AG08395 (cell line): ENCODE data around the gene DVL1.
A peak's percentile ranks its signal among the peaks of the same experiment; 100 is the strongest.
"Not testable (repeated sequence)": the region's sequence is repeated elsewhere in the genome, so short reads cannot be mapped to it uniquely, and the experiment has no call there.

Experiments used
- DNase-seq: peaks from one replicate; pipeline ENCODE4 v3.0.0; 2012; ENCODE audit warnings: mixed read lengths, low spot score

The DVL1 gene

DNA sequence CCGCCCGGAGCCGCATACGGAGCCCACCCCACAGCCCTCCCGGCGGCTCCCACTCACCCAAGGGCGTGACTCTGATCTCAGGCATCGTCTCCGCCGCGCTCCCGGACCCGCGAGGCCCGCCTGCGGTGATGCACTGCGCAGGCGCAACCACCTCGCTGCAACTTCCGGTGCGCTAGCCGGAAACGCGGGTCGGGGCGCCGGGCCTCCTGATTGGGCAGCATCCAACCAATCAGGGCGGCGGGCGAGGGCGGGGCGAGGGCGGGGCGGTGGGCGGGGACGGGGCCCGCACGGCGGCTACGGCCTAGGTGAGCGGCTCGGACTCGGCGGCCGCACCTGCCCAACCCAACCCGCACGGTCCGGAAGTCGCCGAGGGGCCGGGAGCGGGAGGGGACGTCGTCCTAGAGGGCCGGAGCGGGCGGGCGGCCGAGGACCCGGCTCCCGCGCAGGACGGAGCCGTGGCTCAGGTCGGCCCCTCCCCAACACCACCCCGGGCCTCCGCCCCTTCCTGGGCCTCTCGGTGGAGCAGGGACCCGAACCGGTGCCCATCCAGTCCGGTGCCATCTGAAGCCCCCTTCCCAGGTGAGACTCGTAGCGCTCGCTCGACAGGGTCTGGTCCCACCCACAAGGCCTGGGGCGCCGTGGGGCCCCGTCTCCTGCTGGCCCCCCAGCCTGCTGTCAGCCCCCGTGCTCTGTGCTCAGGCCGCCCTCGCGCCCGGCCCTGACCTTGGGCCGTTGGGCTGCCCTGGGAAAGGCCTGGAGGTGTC, 24.5 kb downstream of the DVL1 start, which contains the start of the genes CPTP and INTS11:
Gene CPTP (plus strand): TSS at position 279 of the 764 bp plus-strand sequence. CDS start 2,109 bp downstream, outside the sequence.
Gene INTS11 (minus strand): TSS at position 137 of the 764 bp plus-strand sequence. CDS start 52 bp downstream, at position 85.
- DNase-seq: peak; percentile 99

DNA sequence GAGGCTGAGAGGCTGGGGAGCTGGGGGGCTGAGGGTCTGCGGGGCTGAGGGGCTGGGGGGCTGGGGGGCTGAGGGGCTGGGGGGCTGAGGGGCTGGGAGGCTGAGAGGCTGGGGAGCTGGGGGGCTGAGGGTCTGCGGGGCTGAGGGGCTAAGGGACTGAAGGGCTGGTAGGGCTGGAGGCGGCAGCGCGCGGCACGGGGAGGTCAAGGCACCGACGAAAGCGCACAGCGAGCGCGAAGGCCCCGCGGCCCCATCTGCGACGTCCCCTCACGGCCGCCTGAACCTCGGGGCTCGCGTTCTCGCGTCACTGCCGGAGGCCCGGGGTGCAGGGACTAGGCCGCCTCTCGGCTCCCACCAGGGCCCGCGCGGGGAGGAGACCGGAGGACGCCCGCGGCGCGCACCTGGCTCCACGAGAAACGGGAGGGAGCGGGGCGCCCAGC, 25.1 kb downstream of the DVL1 start:
- no peak for DNase-seq

DNA sequence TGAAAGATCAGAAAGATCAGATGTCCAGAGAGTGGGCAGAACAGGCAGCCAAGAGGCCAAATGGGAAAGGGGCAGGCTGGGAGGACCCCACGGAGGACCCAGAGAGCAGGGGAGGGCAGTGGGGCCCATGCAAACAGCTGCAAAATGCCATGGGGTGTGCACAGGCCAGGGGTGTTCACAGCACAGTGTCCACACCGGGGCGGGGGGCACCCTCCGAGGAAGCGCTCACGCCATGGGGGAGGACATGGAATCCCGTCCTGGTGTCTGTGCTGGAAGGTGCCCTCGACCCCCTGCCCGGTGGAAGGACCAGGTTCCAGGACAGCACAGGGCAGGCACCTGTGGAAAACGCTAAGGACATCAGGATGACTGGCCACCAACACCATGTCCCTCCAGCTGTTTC, 26.3 kb downstream of the DVL1 start:
- DNase-seq: no peak

DNA sequence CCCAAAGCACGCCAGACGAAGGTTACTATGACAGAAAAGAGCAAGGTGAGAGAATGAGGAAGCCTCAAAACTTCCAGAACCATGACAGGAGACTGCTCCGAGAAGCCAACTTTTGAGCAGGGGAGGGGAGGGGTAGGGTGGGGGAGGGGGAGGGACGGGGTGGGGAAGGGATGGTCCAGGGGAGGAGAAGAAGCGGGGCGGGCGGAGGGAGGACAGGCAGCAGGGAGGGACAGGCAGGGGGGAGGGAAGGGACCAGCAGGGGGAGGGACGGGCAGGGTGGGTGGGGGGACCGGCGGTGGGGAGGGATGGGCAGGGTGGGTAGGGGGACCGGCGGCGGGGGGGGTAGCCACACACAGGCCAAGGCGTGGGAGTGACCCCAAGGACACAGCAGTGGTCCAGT, 26.8 kb downstream of the DVL1 start:
- DNase-seq: no peak

DNA sequence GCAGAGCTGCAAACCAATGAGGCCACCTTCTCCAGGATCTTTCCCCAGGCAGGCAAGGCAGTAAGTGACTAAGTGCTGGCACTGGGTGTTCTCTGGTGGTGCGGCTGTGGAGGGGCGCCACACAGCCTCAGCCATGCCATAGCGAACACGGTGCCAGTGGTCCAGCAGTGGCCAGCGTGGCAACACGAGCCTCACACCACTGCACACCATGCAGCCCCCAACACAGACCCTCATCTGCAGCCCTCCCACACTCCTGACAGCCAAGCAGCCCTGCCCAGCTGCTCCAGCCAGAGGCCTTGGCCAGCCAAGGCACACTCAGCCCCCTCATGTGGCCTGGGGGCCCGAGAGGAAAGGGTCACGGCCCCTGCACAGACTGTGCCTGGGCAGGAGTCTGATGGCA, 27.7 kb downstream of the DVL1 start:
- DNase-seq: no peak

DNA sequence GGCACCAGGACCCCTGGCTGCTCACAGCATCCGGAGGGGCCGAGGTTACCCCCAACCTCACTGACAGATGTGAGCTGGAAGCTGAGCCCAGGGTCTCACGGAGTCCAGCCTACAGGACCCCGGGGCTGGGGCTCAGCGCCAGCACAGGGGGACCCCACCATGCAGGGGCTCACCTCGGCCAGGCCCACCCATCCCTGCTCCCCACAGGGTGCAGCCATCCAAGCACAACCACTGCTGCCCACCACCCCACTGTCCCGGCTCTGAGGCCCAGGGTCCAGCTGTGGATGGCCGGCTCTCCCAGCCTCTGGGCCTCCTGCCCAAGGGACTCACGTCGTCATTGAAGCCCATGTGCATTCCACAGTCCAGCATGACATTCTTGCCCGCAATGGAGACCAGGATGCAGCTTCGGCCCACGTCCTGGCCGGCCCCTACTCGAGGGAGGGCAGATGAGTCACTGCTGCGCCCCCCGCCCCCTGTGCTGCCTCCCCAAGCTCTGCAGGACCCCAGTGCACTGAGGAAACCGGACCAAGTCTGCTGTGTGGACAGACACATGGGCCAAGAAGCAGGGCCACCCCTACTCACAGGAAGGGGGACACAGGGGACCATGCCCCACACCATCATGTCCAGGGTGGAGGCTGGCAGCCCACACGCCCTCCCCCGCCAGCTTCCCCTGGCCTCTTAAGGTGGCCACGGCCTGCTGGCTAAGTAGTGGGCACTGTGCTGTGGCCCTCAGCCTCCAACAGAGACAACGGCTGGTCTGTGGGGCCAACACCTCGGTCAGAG, 28.4 kb downstream of the DVL1 start:
- no peak for DNase-seq

DNA sequence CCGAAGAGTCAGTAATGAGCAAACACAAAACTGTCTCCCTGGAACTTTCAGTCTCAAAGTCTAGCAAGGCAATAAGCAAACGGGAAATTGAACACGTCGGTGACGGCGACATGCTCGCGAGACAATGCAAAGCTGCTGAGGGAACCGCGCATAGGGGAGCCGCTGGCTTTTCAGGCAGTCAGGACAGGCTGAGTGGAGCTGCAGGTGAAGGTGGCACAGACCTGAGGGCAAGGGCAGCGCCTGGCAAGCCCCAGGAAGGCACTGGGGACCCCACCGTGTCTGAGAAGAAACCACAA, 29.6 kb downstream of the DVL1 start:
- DNase-seq: no peak

DNA sequence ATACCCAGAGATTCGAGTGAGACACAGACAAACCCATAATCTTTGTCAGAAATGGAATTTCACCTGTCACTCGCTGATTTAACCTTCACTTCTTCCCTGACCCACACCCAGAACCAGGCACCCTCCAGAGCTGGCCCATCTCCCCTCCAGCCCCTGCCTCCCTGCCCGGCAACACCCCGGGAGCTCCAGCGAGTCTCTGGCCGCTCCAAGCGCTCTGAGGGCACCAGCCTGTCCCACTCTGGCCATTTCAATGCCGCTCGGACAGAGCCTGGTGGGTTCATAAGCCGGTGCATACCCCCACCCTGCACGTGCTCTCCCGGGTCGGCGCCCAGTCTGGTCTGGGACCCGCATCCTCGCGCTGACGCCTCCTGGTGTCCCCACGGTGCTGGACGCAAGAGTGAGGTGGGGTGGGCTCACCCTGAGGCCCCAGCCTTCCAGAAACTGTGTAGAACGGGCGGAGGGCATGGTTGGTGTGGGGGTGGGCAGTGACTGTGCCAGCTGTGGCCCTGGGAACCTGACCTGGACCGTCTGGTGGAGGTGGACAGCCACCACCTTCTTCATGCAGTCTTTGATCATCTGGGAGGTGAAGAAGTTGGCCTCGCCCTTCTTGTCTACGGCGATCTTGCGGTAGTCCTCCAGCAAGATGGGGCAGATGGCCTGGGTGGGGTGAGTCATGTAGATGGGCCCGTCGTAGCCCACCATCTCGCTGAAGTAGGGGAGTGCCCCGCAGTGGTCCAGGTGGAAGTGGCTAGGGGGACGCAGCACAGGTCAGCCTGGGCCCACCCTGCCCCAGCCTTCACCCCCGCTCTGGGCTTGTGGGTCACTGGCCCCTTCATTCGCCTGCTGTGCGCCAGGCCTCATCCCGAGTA, 30.2 kb downstream of the DVL1 start:
- no peak for DNase-seq

DNA sequence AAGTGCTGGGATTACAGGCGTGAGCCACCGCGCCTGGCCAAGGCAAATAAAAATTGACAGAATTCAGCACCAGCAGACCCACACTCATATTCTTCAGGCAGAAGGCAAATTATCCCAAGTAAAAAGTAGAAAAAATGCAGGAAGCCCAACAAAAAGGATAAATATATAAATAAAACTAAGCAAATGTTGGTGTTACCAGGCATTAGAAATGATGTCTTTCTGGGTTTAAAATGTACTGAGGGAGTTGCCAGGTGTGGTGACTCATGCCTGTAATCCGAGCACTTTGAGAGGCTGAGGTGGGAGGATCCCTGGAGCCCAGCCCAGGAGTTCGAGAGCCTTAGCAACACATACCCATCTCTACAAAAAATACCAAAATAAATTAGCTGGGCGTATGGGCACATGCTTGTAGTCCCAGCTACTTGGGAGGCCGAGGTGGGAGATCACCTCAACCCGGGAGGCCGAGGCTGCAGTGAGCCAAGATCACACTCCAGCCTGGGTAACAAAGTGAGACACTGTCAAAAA, 31.0 kb downstream of the DVL1 start:
- DNase-seq: peak; percentile 75

DNA sequence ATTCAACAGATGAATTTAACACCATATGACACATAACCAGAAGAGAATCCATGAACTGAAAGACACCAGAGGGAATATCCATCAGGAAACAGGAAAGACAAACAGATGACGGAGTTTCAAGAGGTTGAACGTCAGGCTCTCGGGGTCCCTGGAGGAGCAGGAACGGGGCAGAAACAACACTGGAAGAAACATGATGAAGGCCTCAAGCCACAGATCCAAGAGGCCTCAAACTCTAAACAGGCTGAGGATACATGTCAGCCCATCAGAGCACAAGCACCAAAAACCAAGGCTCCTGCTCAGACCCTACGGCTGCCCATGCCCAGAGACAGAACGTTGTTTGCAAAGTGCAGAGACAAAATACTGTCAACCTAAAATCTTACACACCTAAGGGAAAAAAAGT, 31.8 kb downstream of the DVL1 start:
- DNase-seq: no peak

DNA sequence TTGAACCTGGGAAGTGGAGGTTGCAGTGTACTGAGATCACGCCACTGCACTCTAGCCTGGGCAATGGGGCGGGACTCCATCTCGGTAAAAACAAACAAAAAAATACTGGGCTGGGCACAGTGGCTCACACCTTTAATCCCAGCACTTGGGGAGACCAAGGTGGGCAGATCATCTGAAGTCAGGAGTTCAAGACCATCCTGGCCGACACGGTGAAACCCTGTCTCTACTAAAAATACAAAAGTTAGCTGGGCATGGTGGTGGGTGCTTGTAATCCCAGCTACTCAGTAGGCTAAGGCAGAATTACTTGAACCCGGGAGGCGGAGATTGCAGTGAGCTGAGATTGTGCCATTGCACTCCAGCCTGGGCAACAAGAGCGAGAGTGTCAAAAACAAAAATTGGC, 33.0 kb downstream of the DVL1 start:
- DNase-seq: not testable (repeated sequence)

DNA sequence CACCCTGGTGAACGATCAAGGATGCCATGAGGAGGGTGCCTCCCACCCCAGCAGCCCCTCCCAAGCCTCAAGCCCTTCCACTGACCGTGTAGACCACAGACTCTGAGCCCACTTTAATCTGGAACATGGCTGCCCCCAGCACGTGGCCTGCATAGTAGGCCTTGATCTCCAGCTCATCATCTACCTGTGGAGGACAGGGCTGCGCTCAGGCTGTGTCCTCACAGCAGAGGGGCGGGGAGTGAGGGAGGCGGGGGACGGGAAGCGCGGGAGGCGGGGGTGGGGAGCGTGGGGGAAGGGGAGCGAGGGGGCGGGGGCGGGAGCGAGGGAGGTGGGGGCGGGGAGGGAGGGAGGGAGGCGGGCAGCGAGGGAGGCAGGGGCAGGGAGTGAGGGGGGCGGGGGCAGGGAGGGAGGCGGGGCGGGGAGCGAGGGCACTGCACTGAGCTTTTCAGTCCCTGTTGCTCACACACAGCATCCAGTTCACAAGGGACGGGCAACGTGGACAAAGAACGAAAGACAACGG, 33.7 kb downstream of the DVL1 start:
- no peak for DNase-seq

DNA sequence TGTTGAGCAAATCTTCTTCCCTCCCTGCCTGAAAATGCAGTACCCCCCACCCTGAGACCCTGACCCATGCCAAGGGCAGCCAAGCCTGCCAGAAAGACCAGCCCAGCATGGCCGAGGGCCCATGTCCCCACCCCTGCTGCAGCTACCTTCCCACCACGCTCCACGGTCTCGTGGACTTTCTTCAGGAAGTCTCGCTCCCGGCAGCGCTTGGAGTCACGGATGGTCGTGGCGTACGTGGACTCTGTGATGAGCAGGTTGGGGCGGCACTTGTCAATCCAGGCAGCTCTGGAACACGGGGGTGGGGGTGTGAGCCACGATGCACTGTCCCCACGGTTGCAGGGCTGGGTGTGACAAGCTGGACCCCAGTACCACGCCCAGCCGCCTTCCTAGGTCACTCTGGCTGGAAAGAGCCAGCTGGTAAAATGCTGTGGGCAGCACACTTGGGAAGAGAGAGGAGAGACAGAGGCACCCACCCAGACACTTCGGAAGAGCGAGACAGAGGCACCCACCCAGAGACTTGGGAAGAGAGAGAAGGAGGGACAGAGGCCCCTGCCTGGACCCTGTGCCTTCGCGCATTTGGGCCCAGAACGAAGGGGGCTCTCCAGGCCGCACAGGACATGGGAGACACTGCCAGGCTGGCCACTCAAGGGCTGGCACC, 34.4 kb downstream of the DVL1 start:
- no peak for DNase-seq

DNA sequence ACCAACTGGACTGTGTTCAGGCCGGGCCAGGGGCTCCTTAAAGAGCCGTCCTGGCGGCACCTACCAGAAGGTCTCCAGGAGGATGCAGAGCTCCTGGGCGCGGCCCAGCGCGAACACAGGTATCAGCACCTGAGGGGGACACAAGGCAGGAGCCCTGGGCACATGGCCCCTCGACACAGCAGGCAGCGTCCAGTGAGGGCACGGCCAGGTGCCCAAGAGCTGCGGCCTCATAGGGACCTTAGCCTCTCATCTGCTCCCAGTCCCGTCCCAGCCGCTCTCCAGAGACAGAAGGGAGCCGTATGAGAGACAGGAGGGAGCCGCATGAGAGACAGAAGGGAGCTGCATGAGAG, 35.0 kb downstream of the DVL1 start:
- DNase-seq: no peak

DNA sequence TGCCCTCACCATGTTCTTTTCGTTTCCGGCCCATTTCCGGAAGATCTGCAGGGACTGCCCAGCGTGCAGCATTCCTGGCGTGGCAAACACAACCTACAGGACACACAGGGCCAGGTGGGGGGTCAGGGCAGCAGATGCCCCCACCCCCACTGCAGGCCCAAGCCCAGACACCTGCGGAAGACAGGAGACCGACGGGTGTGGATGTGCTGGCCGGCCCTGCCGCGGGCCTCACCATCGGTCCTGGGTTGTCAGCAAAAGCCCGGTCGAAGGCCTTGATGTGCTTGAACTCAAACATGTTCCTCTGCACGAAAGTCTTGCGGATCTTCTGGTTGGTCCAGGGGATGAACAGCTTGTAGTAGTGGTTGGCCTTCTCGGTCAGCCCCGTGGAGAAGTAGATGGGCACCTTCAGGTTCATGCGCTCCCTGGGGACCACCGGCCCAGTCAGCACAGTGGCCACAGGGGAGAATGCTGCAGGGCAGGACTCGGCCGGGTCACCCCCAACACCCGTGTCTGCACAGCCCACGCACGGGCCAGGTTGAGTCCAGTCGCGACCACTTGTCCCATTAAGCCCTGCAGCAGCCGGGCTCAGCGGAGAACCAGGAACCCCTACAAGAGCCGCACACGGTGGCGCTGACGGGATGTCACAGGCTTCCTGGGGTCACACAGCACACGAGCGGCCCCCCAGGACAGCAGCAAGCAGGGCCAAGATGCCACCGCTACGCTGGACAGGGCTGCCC, 35.5 kb downstream of the DVL1 start:
- no peak for DNase-seq

DNA sequence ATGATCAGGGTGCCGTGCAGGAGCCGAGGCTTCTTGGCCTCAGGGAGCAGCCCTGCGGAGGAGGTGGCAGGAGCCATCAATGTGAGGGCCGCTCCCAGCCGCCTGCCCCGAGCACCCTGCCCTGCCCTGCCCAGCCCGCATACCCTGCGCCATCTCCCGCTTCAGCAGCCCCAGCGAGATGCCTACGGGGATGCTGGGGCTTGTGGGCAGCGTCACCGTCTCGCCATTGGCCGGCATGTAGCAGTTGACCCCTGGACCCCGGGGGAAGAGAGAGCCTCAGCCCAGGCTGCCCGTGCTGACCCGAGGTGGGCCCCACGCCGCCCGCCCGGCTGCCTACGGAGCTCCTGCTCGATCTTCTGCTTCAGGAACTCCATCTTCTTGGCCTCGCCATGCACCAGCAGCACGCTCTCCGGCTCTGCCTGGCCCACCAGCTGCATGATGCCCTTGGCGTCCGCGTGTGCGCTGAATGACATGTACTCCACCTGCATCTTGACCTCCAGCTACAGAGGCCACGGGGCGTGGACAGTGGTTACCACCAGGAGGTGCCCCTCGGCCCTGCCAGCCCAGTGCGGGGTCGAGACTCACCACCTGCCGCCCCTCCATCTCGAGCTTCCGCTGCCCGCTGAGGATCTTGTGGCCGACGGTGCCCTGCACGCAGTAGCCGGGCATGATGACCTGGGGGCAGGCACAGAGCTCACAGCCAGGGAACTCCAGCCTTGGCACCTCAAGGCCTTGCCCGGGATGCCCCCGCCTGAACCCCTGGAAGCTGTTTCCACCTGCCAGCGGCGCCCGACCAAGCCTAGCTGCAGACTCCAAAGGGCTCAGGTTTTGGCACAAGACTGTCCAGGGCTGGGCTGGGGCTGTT, 36.5 kb downstream of the DVL1 start:
- no peak for DNase-seq

DNA sequence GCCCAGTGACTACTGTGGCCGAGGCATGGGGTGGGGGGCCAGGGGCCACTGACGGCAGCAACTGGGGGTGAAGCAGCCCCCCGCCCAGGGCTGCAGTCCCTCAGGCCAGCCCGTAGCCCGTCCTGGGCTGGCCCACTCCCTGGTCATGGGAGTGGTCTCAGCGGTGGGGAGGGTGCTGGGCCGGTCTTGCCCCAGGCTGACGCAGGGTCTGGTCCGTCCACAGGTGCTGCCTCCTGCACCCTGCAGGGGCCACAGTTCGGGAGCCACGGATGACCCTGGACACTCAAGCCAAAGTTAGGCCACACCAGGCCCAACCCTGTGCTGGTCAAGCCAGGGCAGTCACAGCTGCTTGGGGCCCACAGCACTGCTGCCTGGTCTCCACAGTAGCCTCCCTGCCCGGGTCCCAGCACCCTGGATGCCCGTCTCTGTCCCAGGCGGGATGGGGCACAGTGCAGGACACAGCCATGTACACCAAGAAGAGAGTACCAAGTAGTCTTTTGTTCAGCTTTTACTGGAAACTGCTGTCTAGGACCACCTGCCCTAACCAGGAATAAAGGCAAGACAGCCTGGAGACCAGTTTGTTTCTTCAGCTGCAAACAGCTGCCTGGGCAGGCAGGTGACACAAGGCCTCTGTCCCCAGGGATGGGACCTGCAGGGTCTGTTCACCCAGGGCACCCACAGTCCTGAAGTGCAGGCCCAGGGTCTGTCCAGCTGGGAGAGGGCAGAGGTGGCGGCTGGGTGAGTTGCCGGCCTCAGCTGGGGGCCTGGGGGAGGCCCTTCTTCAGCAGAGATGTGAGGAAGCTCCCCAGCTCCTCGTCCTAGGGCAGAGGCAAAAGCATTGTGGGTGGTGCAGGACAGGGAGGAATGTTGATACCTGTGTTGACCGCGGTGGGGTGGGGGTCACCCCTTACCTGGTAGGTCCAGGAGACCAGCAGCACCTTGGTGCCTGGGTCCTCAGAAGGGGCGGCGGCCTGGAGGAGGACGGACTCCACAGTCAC, 37.8 kb downstream of the DVL1 start:
- DNase-seq: no peak

DNA sequence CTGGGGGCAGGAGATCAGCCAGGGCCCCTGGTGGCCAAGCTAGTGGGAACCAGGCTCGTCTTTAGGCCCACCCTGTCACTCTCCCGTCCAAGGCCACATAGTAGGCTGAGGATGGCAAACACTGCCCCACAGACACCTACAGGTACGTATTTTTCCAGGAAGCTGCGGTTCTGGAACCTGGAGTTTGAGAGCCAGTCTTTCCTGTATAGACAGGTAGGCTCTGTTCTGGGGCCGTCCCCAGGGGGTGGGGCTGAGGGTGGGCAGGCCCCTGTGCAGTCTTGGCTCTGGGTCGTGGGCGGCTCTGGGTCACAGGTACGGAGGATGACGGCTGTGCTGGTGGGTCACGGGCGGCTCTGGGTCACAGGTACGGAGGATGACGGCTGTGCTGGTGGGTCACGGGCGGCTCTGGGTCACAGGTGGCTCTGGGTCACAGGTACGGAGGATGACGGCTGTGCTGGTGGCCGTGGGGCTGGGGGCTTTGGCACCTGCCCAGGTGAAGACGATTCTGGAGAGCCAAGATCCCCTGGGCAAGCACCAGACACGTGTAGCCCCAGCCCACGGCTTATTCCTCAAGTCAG, 38.7 kb downstream of the DVL1 start:
- DNase-seq: no peak

DNA sequence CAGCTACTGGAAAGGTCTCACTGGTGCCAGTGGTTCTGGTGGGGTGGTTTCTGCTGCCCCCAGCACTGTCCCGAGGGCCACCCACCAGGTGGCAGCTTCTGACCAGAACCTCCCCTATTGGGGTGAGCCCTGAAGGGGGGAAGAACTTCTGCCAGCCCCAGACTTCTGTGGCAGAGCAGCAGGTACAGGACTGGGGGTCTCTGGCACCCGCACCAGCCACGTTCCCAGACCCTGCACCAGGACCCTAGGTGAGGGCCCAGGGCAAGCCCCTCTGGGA, 39.2 kb downstream of the DVL1 start:
- no peak for DNase-seq
